NCI-H187 (cell line): Measurements from ENCODE around the gene WNT9A.
"Not testable (repeated sequence)": the region's sequence is repeated elsewhere in the genome, so short reads cannot be mapped to it uniquely, and the experiment has no call there.

ENCODE experiments used
- DNase-seq, 2 experiments: peaks; one replicate each; lab custom pipeline; 2025; lab: John Stamatoyannopoulos, UW

The WNT9A gene

GRCh38 chr1:227910511-227911153 lies 37.1 kb downstream of the WNT9A start:
- no peak for DNase-seq

- DNase-seq = not testable (repeated sequence)
These were observed 37.8 kb downstream of the WNT9A start for GRCh38 chr1:227909923-227910328.

DNA sequence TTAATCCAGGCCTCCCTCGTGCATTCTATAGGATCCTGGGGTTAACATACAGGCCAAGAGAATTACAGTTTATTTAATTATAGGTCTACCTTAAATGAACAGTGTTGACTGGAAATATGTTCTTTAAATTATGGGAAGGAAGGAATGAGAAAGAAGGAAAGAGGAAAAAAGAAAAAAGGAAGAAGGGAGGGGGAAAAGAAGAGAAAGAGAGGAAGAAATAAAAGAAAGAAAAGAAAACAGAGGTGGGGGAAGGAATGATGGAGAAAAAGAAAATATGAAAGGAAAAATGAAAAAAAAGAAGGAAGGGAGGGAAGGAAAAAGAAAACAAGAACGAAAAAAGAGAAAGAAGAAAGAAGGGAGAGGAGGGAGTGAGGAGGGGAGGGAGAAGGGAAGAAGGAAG lies 38.5 kb downstream of the WNT9A start:
- no peak for DNase-seq

GRCh38 chr1:227908359-227908758 lies 39.4 kb downstream of the WNT9A start:
- DNase-seq = no peak

DNA sequence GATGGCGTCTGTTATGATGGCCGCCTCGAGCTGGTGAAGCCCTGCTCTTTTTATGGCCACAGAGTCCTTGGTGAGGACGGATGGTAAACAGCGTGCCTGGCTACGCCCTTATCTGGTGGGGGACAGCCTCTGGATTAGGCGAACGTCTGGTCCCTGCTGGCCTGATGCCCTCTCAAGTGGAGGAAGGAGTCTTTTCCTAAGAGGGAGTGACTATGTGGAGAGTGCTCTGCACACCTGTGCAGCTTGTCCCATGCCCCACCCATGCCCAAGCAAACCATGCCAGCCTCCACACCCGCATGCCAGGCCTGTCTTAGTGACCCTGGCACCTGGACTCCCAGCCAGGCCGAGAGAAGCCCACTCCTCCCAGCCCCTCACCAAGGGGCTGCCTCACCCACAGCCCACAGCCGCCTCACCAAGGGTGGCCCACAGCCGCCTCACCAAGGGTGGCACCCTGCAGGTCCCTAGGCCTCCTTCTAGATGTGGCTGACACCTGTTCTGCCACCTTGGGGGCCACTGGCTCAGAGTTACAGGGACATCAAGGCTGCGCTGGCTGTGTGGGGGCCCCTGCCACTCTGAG lies 40.2 kb downstream of the WNT9A start:
- DNase-seq = no peak

DNA sequence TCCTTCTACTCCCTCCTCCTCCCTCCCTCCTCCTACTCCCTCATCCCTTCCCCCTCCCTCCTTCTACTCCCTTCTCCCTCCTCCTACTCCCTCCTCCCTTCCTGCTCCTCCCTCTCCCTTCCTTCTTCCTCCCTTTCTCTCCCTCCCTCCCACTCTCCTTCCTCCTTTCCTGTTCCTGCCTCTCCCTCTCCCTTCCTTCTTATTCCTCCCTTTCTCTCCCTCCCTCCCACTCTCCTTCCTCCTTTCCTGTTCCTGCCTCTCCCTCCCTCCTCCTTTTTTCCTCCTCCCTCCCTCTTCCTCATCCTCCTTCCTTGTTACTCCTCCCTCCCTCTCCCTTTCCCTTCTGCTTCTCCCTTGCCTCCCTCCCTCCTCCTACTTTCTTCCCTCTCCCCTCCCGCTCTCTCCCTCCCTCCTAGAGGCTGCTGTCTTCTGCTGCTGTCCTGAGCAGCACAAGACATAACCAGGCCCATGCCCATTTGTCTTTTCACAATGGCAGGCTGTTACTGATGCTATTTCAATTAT lies 41.1 kb downstream of the WNT9A start:
- DNase-seq = no peak

GRCh38 chr1:227905573-227906487 lies 41.9 kb downstream of the WNT9A start:
- no peak for DNase-seq

- no peak for DNase-seq
These were observed 43.0 kb downstream of the WNT9A start for GRCh38 chr1:227904541-227905335.

GRCh38 chr1:227903614-227904501 lies 43.9 kb downstream of the WNT9A start:
- DNase-seq = no peak

DNA sequence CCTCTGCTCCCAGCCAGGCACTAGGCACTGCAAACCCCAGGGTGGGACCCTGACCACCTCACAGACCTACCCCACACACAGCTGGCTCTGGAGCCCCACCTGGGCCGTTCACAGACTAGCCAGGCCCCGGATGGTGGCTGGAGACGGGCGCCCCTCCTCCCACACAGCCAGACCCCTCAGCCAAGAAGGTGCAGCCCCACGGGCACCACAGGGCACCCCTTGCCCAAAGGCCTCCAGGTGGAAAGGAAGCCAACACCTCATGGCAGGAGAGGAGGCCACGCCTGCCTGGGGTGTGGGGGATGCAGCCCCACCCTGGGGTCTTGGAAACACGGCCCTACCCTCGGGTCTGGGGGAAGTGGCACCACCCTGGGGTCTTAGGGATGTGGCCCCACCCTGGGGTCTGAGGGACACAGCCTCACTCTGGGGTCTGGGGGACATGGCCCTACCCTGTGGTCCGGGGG lies 44.6 kb downstream of the WNT9A start:
- no peak for DNase-seq

DNA sequence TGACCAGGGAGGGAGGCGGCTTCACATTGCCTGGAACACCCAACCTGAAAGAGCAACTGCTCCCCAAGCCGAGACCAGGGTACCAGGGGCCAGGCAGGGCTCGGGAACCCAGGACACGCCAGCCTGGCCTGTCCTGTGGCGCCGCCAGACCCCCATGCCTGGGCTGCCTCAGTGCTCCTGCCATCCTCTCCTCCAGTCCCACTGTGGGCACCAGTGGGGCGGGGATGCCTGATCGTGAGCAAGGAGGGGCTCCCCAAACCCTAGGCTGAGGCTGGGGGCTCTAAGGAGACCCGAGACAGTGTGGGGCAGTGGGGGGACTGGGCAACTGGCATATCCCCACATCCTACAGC lies 45.1 kb downstream of the WNT9A start:
- no peak for DNase-seq

DNA sequence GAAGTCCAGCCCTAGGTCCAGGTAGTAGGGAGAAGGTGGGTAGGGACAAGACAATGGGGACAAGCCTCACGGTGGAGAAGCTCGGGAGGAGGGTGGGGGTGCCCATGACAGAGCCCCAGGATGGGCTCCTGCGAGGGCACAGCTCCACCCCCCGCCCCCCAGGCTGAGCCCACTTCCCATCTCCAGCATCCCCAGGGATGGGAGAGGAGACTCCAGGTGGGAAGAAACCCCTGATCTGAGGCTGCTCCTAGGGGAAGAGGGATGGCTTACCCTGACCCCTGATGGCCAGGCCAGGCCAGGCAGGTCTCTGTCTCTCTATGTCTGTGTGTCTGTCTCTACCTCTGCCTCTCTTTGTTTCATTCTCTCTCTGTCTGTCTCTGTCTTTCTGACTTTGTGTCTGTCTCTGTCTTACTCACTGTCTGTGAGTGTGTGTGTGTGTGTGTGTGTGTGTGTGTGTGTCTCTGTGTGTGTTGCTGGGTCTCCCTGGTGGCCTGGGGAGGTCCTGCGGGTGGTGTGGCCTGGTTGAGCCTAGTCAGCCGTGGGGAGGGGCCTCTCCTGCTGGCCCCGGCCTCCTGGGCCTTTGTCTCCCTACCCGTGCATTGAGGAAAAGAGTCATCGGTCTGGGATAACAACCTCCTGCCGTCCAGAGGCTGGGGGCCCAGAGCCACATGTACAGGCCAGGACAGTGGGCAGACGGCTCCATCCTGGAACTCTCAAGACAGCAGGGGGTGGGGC lies 45.7 kb downstream of the WNT9A start:
- no peak for DNase-seq

- no peak for DNase-seq
These were observed 46.4 kb downstream of the WNT9A start for GRCh38 chr1:227901239-227901905.

DNA sequence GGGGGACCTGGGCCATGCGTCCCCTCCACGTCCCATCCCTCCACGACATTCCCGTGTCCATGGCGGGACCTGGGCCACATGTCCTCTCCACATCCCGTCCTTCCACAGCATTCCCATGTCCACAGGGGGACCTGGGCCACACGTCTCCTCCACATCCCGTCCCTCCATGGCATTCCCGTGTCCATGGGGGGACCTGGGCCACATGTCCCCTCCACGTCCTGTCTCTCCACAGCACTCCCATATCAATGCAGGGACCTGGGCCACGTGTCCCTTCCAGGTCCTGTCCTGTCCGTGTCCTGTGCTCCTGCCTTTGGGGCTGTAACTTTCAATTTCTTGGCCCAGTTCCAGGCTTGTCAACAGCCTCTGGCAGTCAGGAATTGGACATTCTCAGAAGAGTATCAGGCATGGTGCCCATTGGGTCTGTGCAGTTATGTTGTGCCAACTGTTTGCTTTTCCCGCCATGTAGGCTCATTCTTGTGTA lies 47.1 kb downstream of the WNT9A start:
- DNase-seq = no peak

DNA sequence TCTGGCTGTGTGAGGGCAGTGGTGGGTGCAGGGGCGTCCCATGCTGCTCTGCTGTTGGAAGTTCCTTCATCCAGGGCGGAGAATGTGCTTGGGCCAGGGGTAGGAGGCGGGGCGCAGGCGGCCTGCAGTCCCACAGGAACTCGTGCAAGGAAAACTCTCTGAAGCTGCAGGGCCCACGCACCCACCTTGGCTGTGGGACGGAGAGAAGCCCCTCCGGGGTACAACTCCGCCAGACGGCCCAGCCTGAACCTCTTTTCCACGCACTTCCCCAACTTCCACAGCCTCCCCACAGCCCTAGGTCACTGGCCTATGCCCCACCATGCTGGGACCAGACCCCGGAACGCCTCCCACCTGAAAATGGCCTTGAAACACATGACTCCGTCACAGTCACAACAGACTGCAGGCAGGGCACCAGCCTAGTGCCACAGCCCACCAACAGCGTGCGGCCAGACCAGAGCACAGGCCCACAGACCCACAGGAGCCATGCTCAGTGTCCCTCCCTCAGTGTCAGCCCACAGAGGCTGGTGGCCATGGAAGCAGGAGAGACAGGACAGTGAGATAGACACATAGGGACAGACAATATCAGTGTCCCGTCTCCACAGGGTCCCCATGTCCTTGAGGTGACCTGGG lies 47.8 kb downstream of the WNT9A start:
- no peak for DNase-seq

GRCh38 chr1:227899141-227899819 lies 48.5 kb downstream of the WNT9A start:
- no peak for DNase-seq

- DNase-seq = no peak
These were observed 49.1 kb downstream of the WNT9A start for GRCh38 chr1:227898502-227899140.
